HFF-Myc (cell line): ENCODE results near the gene C11orf52.

Experiments
- DNase-seq: peaks from one replicate; pipeline ENCODE4 v3.0.0-alpha.2; 2011; ENCODE audit warnings: low read depth; ENCODE audit errors: extremely low read depth
- H3K4me3 ChIP-seq: replicated peaks from 2 replicates; pipeline ENCODE4 v1.5.1; 2011; ENCODE audit warnings: low read depth, mild to moderate bottlenecking, control low read depth, low read length
- CTCF ChIP-seq: IDR thresholded peaks from 2 replicates; pipeline ENCODE4 v1.5.1; 2012; ENCODE audit warnings: mild to moderate bottlenecking, low read depth, low read length, control low read depth; ENCODE audit errors: missing control alignments

The C11orf52 gene

GRCh38 chr11:111967649-111968048, 48.9 kb downstream of the C11orf52 start:
- no peak for TF ChIP-seq CTCF
- DNase-seq: no peak
- H3K4me3 ChIP-seq: no peak overlapping the region

- no peak overlapping the region for H3K4me3 ChIP-seq
- no peak for TF ChIP-seq CTCF
- no peak for DNase-seq
Observed at GRCh38 chr11:111969344-111969743, 50.6 kb downstream of the C11orf52 start.

- TF ChIP-seq CTCF: no peak
- no peak overlapping the region for H3K4me3 ChIP-seq
- no peak for DNase-seq
Observed at GRCh38 chr11:111974446-111974845, 55.7 kb downstream of the C11orf52 start.

GRCh38 chr11:111975076-111975806, 56.5 kb downstream of the C11orf52 start:
- no peak overlapping the region for H3K4me3 ChIP-seq
- peak; percentile 12 for TF ChIP-seq CTCF
- no peak for DNase-seq

GRCh38 chr11:111976119-111976766, 57.5 kb downstream of the C11orf52 start:
- H3K4me3 ChIP-seq: no peak overlapping the region
- no peak for TF ChIP-seq CTCF
- DNase-seq: no peak
